IMR-90 (cell line): ENCODE measurements around the gene ACBD7.

Experiments
- BHLHE40 ChIP-seq: fragments of 150-350 bp; IDR thresholded peaks from 2 replicates; pipeline ENCODE4 v1.6.1; 2016; ENCODE audit warnings: mild to moderate bottlenecking, low read depth, low read length
- CEBPB ChIP-seq: IDR thresholded peaks from 2 replicates; pipeline ENCODE4 v1.6.1; 2012; ENCODE audit warnings: low read depth, low read length, improper control_type of control experiment
- CHD1 ChIP-seq: IDR thresholded peaks from 2 replicates; pipeline ENCODE4 v1.6.1; 2012; ENCODE audit warnings: low read depth, low read length, improper control_type of control experiment
- CTCF ChIP-seq: conservative IDR thresholded peaks from 2 replicates; pipeline ENCODE4 v1.5.1; 2012; ENCODE audit warnings: mild to moderate bottlenecking, low read depth, low read length, improper control_type of control experiment
- MAFK ChIP-seq: IDR thresholded peaks from 2 replicates; pipeline ENCODE4 v1.6.1; 2012; ENCODE audit warnings: low read depth, low read length, improper control_type of control experiment
- MAZ ChIP-seq: IDR thresholded peaks from 2 replicates; pipeline ENCODE4 v1.6.1; 2012; ENCODE audit warnings: low read depth, mild to moderate bottlenecking, low read length, improper control_type of control experiment, moderate library complexity, borderline replicate concordance
- MXI1 ChIP-seq: IDR thresholded peaks from 2 replicates; pipeline ENCODE4 v1.6.1; 2012; ENCODE audit warnings: low read depth, mild to moderate bottlenecking, low read length, moderate library complexity, borderline replicate concordance
- NFE2L2 ChIP-seq: fragments of 150-350 bp; IDR thresholded peaks from 2 replicates; pipeline ENCODE4 v1.6.1; 2016; ENCODE audit warnings: low read depth, mild to moderate bottlenecking, low read length
- POLR2A ChIP-seq: IDR thresholded peaks from 2 replicates; pipeline ENCODE4 v1.6.1; 2012; ENCODE audit warnings: mild to moderate bottlenecking, low read depth, low read length
- RAD21 ChIP-seq: IDR thresholded peaks from 2 replicates; pipeline ENCODE4 v1.6.1; 2012; ENCODE audit warnings: low read length, improper control_type of control experiment
- RCOR1 ChIP-seq: IDR thresholded peaks from 2 replicates; pipeline ENCODE4 v1.6.1; 2012; ENCODE audit warnings: mild to moderate bottlenecking, low read length, improper control_type of control experiment; ENCODE audit not compliant: insufficient replicate concordance
- RFX5 ChIP-seq: IDR thresholded peaks from 2 replicates; pipeline ENCODE4 v1.8.0; 2012; ENCODE audit warnings: low read depth, mild to moderate bottlenecking, low read length, moderate library complexity
- USF2 ChIP-seq: fragments of 150-350 bp; IDR thresholded peaks from 2 replicates; pipeline ENCODE4 v1.6.1; 2017; ENCODE audit warnings: mild to moderate bottlenecking, antibody characterized with exemption, low read length, low read depth

- TF ChIP-seq CHD1 (no peak), BHLHE40 (no peak), CTCF (no peak), POLR2A (no peak), RCOR1 (no peak), USF2 (no peak), RFX5 (no peak), MAZ (no peak), RAD21 (no peak), MAFK (no peak), MXI1 (no peak), NFE2L2 (no peak), CEBPB (no peak)
These were observed 42.0 kb downstream of the ACBD7 start for GRCh38 chr10:15046626-15047025.
